CD1c-positive myeloid dendritic cell (primary cell): ENCODE measurements around the gene TRIM17.
A peak's percentile ranks its signal among the peaks of the same experiment; 100 is the strongest.

Source experiments
- DNase-seq: peaks from one replicate; pipeline ENCODE4 v3.0.0-alpha.2; 2016; ENCODE audit errors: extremely low spot score

TRIM17 gene

DNA sequence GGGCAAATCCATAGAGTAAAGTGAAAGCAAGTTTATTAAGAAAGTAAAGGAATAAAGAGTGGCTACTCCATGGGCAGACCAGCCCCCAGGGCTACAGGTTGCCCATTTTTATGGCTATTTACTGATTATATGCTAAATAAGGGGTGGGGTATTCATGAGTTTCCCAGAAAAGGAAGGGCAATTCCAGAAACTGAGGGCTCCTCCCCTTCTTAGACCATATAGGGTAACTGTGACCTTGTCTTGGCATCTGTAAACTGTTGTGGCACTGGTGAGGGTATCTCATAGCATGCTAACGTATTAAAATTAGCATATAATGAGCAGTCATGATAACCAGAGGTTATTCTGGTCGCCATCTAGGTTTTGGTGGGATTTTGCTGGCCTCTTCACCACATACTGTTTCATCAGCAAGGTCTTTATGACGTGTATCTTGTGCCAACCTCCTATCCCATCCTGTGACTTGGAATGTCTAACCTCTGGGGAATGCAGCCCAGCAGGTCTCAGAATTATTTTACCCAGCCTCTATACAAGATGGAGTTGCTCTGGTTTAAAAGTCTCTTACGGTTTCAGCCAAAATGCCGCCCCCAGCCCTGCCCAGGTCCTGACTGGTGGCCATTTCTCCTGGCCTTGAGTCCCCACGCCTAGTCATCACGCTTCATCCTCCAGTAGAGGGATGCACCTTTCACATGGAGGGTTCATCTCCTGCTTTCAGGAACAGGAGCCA lies 982 bp upstream of the TRIM17 start:
- DNase-seq: no peak

DNA sequence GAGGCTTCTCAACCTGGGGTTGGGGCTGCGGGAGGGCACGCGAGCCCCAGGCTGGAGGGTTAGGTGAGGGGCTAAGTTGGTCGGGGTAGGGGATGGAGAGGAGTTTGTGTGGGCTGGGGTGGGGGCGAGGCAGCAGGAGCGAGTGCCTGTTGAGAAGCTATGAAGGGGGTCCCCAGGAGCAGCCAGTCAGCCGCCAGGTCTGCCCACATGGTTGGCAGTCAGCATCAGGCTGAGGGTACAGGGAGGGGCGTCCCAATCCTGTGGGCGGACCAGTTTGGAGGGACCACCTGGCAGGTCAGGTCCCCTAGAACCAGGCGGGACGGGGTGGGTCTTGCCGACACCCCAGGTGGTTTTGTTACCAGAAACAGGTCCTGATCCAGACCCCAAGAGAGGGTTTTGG lies 400 bp upstream of the TRIM17 start:
- no peak for DNase-seq

DNA sequence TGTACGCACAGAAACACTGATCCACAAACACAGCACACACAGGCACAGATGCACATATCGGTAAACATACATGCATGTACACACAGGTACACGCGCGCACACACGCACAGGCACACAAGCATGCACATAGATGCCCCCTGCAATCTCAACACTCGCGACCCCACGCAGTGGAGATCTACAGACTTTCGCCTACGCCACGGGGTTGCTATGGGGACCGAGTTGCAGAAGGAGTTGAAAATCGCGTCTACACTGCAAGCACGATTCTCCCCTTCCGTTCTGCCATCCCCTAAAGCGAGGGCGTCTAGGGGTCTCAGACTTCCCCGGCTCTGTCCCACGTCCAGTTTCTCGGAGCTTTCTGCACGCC lies 826 bp downstream of the TRIM17 start:
- DNase-seq: no peak

DNA sequence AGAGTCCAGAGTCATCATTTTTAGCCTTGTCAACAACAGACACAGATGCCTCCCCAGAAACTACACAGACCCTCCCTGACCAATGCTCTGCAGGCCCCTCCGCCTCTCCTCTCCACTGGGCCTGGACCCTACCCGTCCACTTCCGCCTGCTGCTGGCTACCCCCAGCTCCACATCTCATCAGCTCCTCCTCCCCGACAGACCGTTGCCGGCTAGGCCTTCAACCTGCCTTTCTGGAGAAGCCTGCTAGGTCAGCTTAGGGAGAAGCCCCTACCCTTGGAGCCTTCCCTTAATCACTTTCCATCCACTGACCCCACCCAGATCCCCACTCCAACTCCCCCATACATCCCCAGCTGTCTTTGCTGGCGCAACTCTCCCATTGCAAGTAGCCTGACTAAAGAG lies 1.4 kb downstream of the TRIM17 start:
- DNase-seq: no peak

DNA sequence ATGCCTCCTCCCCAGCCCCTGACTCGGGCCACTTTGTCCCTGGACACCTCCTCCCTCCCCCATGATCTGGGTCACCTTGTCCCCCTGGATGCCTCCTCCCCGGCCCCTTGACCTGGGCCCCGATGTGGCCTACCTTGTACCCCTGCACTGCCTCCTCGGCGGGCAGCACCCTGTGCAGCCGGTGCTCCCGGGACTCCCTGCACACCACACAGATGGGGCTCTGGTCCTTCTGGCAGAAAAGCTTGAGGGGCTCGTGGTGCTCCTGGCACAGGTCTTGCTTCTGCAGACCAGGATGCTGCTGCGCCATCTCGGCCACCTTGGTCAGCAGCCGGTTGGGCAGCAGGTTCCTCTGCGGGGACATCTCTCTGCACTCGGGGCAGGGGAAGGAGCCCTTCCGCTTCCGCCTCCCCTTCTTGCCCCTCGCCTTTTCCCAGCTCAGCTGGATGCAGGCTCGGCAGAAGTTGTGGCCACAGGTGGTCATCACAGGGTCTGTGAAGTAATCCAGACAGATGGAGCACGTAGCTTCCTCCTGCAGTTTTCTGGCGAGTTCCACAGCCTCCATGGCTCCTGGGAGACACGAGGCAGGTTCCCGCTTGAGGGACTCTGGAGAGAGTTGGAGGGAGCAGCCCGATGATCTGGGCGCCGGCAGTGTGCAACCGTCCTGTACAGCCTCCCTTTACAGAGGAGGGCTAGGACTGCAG lies 2.0 kb downstream of the TRIM17 start:
- DNase-seq: no peak

DNA sequence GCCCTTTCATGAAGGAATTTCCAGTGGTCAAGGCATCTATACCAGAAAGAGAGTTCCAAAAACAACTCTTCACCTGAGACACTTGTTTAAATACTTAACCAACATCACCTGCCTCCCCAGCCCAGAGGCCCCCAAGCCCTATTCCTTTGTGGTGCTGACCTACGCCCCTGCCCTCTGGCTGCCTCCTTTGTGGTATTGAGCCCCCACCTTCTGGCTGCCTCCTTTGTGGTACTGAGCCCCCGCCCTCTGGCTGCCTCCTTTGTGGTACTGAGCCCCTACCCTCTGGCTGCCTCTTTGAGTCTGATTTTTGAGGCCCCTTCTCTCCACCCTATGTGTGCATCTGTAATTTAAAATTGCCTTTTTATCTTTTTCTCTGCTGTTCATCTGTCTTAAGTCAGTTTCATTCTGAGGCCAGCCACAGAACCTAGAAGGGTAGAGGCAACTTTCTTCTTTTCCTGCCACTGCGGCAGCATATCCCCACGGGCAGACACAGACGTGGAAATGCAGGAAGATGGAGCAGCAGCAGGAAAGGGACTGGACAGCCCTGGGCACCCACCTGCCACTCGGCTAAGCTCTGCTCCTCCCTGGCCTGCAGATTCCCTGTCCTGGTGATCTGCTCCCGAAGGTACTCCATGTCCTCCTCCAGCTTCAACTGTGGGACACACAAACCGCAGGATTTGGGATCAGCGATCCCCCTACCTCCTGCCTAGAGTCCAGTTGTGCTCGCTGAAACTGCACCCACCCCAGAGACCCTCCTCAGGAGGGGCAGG lies 3.2 kb downstream of the TRIM17 start:
- DNase-seq: no peak

DNA sequence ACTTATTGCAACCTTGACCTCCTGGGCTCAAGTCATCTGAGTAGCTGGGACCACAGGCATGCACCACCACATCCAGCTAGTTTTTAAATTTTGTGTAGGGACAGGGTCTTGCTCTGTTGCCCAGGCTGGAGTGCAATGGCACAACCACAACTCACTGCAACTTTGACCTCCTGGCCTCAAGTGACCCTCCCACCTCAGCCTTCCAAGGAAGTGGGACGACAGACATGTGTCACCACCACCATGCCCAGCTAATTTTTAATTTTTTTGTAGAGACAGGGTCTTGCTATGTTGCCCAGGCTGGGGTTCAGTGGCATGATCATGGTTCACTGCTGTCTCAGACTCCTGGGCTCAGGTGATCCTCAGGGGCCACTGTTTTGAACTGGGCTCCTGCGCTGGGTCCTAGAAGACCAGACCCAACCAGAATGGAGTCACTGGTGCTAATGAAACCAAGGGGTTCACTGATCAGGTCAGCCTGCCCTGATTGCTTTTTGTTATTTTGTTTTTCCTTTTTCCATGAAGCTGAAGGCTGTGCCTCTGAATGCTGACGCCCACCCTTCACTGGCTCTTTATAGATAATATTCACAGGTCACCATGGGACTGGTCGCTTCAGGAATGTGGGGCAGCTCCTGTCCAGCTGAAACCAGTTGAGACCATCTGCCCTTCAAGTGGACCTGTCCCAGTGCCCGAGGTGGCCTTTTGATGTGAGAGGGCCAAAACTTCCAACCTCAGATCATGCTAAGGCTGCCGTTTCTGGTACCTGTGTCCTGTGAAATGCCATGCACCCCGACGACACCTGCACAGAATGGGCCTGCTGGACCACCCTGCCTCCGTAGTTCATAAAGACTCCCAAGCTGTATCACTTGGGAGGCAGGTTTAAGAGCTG lies 4.9 kb downstream of the TRIM17 start:
- DNase-seq: no peak

DNA sequence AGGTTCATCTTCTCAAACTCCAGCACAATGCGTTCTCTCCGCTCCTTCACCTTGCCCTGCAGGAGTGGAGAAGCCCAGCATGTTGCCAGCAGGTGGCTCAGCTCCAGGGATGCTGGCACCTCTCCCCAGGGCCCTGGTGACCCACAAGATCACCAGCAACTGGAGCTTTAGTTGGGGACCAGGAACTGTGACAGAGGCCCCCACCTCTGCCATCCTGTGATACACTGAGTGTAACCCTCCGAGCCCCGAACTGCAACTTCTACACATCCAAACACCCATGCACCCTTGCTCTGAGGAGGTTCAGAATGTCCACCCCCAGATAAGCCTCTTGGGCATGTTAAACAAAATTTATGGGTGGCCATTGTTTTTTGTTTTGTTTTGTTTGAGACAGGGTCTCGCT lies 5.5 kb downstream of the TRIM17 start:
- DNase-seq: no peak

DNA sequence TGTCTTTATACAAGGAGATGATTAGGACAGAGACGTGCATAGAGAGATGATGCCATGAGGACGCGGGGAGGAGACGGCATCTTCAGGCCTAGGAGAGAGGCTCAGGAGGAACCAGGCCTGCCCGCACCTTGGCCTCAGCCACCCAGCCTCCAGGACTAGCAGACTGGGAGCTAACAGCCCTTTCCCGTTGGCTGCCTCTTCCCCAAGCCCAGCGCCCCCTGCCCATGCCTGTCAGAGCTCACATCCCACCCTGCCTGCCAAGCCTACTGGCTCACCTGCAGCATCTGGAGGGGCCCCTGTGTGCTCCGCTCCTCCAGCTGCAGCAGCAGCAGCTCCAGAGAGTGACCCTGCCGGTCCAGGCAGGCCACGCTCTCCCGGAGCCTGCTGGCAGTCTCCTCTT lies 6.0 kb downstream of the TRIM17 start:
- no peak for DNase-seq

DNA sequence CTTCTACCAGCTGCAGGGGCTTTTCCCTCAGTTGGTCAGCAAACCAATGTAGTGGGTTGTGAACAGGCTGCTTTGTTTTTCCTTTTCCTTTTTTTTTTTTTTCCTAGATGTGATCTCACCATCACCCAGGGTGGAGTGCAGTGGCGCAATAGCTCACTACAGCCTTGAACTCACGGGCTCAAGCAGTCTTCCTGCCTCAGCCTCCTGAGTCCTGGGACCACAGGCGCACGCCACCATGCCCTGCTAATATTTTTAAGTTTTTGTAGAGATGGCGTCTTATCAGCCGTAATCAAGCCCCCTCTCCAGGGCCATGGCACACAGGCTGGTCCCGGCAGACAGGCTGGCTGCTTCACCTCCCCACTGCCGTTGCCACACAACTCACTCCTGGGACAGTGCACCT lies 6.6 kb downstream of the TRIM17 start:
- no peak for DNase-seq

DNA sequence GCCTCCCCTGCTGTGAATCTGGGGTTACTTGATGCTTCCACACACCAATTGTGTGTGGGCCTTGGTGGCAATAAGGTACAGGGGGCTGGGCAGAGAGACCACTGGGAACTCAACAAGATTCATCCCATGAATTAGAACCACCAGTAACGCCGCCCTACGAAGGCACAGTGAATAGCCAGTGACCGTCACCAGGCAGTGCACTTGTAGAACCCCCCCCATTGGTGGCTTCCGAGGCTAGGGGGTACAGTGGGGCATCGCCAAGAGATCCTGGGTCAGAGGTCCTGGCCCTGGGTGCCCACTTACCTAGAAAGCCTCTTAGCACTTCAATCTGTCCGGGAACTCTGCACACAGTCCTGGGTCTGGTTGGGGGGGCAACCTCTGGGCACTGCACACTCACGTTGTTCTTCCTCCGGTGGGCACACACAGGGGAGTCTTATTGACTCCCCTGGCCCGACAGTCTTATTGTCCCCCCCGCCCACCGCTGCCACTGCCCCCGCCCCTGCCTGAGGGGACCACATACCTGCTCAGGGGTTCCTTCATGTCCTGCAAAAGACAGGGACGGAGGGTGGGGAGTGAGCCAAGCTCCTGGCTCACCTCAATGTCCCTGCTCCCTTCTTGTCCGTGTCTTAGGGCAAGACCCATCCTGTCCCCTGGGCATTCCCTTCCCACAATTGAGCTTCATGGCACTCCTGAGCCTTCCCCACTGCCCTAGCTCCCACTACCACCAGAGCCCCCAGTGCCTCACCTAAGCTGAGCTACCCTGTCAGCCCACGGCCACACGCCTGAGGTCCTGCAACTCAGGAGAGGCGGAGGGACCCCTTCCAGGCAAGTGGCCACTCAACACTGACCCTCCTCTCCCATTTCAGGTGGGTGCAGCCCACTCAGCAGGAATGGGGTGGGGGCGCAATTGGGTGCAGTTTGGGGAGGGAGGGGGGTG lies 7.5 kb downstream of the TRIM17 start:
- no peak for DNase-seq

DNA sequence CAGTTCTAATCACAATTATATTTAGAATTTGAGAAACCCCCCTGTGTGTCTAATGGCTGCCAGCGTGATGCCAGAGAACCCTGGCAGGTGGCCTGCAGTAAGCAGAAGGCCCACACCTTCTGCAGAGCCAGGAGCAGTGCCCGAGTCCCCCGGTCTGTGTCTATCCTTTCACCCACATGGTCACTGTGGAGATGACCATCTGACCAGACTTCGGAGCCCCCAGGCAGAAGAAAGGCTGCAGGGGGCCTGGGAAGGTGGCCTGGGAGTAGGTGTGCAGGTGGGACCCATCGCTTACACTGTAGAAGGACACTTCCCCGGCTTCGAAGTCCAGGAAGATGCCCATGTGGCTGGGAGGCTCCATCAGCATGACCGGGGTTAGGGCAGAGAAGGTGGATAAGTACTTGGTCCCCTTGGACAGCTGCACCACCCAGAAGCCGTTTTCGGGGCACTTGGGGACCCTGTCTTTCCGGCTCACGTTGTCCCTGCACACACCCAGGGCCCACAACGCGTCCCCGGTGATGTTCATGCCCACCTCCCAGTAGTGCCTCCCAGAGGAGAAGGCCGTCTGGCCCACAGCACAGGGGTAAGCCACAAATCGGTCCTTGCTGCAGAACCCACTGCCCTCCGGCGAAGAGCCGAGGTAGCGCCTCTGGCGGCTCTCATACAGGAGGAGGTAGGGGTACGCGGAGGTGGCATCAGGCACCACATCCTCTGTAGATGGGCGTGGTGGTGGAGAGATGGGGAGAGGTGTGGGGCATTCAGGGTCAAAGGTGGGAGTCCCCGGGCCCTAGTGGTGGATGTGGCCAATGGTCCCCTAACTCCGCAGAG lies 8.4 kb downstream of the TRIM17 start:
- no peak for DNase-seq

DNA sequence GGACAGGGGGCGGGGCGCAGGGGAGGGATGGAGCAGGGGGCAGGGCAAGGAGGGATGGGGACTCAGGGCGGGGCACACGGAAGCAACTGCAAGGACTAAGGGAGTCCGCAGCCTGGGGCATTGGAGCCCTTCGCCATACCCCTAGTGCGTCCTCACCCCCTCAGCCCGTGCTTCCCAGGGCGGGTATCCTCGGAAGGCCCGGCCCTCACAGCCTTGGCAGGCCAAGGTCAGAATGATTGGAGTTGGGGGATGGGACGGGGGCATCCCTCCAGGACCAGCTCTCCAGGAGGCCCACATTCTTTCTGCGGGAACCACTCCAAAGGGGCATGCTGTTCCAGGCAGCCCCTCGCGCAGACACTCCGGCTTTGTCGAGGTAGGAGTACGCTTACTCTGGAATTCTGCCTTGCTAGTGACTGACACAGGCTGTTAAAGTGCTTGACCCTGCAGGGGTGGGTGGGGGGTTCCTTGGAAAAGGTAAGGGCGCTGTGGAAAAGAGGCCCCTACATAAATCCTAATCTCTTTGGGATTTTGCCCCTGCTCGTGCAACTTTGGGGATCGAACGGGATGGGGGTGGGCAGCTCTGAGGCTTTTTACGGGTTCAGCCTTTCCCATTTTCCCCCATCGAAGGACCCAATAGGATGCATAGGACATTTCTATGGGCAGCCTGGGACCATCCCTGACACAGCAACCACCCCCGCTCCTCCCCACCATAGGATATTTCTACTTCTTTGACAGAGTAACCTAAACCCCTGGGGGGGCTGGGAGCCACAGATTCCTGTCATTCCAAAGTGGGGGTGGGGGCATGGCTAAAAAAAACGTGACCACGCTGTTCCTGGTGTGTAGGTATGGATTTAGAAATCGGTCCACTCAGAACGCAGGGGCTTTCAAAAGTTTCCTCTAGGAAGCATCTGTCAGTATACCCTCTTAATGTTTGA lies 9.3 kb downstream of the TRIM17 start:
- DNase-seq: no peak

DNA sequence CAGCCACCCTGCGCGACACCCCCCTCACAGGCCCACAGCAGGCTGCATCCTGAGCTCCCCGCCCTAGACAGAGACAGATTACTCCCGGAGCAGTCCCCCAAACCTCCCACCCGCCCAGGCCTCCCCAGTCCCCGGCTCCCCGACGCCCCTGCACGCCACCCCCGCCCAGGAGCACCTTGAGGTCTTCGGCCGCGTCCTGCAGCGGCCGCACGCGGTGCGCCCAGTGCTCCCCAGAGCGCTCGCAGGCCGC lies 10.8 kb downstream of the TRIM17 start:
- no peak for DNase-seq

DNA sequence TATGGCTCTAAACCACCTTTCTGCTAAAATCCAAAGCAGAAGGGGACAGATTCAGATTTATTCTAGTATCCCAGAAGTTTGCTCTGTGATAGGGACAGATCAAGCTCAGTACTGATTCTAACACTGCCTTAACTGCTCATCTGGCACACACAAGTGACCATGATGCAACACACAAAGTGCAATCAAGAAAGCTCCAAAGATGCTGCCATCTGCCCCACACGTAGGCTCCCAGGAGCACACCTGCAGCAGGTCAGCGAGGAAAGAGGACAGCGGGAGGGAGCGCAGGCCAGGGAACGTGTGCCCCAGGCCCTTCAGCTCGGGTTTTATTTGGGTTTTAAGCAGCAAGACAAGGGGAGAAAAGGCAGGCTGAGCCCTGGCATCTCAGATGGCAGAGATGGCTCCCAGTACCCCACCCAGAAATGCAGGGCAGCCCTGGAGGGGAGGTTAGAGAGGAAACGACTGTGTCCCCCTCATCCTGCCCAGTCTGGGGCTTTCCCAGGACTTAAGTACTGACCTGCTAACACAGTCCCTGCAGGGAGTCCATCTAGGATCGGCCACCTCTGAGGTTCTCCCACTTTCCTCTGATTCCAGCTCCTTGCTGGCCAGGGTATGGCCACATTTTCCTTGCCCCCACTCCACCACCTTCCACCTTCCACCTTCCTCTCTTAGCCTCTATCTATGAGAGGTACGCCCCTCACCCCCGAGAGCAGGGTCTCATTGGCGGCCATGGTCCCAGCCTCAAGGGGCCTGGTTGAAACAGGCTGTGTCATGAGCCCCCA lies 11.3 kb downstream of the TRIM17 start:
- no peak for DNase-seq

DNA sequence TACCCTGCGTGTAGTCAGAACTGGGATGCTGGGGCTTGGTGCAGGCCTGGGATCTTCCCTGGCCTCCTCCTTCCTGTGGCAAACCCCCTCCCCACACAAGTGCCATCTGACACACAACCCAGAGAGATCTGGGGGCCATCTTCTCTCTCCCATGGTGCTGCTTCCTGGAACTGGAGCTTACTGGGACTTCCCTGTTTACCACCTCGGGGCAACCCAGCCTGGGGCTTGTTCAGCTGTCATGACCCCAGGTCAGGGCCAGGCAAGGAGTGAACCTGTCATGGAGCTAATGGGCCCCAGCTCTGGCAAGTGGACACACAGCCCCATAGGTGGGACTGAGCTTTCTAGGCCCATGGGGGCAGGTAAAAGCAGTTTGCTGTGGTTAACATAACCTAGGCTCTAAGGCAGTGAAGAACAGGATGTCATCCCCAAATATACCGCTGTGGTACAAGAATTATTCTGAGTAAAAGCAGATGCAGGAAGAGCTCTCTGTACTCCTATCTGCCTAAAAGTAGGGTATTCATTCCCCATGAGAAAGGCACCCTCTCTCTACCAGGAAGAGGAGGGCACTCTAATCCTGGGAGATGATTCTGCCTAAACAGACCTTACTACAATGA lies 12.4 kb downstream of the TRIM17 start:
- DNase-seq: peak; percentile 9

DNA sequence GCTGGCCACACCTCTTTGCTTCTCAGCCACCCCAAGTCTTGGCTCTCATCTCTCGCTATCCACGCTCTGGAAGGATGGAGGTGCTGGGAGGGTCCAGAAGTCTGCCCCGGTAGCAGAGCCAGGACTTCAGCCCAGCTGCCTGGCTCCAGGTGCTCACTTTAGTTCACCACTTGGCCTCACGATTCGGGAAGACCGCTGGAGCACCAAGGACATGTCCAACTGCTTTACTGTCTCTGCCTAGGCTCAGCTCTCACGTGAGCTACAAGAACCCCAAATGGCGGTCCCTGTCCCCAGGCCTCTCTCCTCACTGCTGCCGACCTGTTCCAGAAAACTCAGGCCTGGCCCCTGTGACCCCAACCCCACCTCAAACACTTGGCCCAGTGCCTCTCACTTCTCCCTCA lies 13.4 kb downstream of the TRIM17 start:
- DNase-seq: no peak

DNA sequence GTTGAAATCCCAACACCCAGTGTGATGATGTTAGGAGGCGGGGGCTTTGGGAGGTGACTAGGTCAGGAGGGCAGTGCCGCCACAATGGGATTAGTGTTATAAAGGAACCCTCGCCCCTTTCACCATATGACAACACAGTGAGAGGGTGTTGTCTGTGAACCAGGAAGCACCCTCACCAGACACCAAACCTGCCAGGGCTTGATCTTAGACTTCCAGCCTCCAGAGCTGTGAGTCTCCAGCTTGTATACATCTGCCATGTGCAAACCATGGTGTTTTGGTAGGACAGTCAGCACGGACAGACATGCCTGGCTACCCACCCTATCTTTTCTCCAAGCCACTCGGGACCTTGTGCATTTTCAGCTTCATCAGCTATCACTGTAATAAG lies 14.0 kb downstream of the TRIM17 start:
- no peak for DNase-seq
